ENCODE results near the gene LZTFL1. TPM values are rescaled to one million over a fixed set of nuclear protein-coding genes. Genes with fewer than 3 reads are reported as not detected.

Gene LZTFL1
- total RNA-seq, 4 donors from 2014 or later: 6.4 to 14.3 (median 12.0) TPM

- WGBS, 2 donors: 67 to 100% methylated on average over 1 to 2 of the region's 2 CpGs
- TF ChIP-seq POLR2A (IDR thresholded peaks at IDR 0.05) (no peak), CTCF (IDR thresholded peaks at IDR 0.05) (no peak)
- Histone ChIP-seq H3K36me3 (no peaks in the 10 kb centered on the region), H3K9me3 (no peaks in the 10 kb centered on the region), H3K27me3 (no peaks in the 10 kb centered on the region), H3K4me1 (peaks cover 0 to 1% (median 0%) of the 10 kb centered on the region in 3 donors), H3K27ac (no peak overlapping the region), H3K4me3 (no peak overlapping the region)
- intact Hi-C loops (cut with DNase I): no loop called here
- DNase-seq: no peak
These were observed 30.6 kb upstream of the LZTFL1 start for GRCh38 chr3:45872569-45872968.

GRCh38 chr3:45871780-45872179 is 29.9 kb upstream of the LZTFL1 start:
- Histone ChIP-seq H3K27ac (no peak overlapping the region), H3K27me3 (no peaks in the 10 kb centered on the region), H3K4me1 (peaks cover 0 to 6% (median 0%) of the 10 kb centered on the region in 3 donors), H3K4me3 (no peak overlapping the region), H3K9me3 (no peaks in the 10 kb centered on the region), H3K36me3 (no peaks in the 10 kb centered on the region)
- intact Hi-C loops (cut with DNase I): no loop called here
- no peak for DNase-seq
- TF ChIP-seq CTCF (IDR thresholded peaks at IDR 0.05) (no peak), POLR2A (IDR thresholded peaks at IDR 0.05) (no peak)
- WGBS, 2 donors: 78 to 92% methylated on average over 3 to 6 of the region's 6 CpGs

- peaks cover 0 to 6% (median 0%) of the 10 kb centered on the region in 3 donors for H3K4me1 ChIP-seq
- no peaks in the 10 kb centered on the region for H3K36me3 ChIP-seq
- H3K27me3 ChIP-seq: no peaks in the 10 kb centered on the region
- no peaks in the 10 kb centered on the region for H3K9me3 ChIP-seq
- TF ChIP-seq POLR2A (IDR thresholded peaks at IDR 0.05) (no peak), CTCF (IDR thresholded peaks at IDR 0.05) (no peak)
- intact Hi-C loops (cut with DNase I): no loop called here
- H3K27ac ChIP-seq: no peak overlapping the region
- 60 to 73% methylated on average over 3 to 4 of the region's 4 CpGs for WGBS, 2 donors
- H3K4me3 ChIP-seq: no peak overlapping the region
- no peak for DNase-seq
These were observed 28.2 kb upstream of the LZTFL1 start for GRCh38 chr3:45870099-45870498.

- no peaks in the 10 kb centered on the region for H3K36me3 ChIP-seq
- H3K4me1 ChIP-seq: peaks cover 0 to 6% (median 0%) of the 10 kb centered on the region in 3 donors
- H3K27me3 ChIP-seq: no peaks in the 10 kb centered on the region
- WGBS, 2 donors: 62 to 67% methylated on average over 3 of the region's 3 CpGs
- TF ChIP-seq CTCF (IDR thresholded peaks at IDR 0.05) (no peak), POLR2A (IDR thresholded peaks at IDR 0.05) (no peak)
- H3K4me3 ChIP-seq: no peak overlapping the region
- H3K9me3 ChIP-seq: no peaks in the 10 kb centered on the region
- DNase-seq: no peak
- no peak overlapping the region for H3K27ac ChIP-seq
- intact Hi-C loops (cut with DNase I): no loop called here
These were observed 27.7 kb upstream of the LZTFL1 start for GRCh38 chr3:45869638-45870037.

- H3K4me1 ChIP-seq: peaks cover 0 to 6% (median 0%) of the 10 kb centered on the region in 3 donors
- peaks cover 0 to under 1% (median 0%) of the 10 kb centered on the region in 3 donors for H3K9me3 ChIP-seq
- H3K36me3 ChIP-seq: no peaks in the 10 kb centered on the region
- TF ChIP-seq CTCF (IDR thresholded peaks at IDR 0.05) (no peak), POLR2A (IDR thresholded peaks at IDR 0.05) (no peak)
- H3K4me3 ChIP-seq: no peak overlapping the region
- WGBS, 2 donors: 59% methylated on average over 2 of the region's 2 CpGs
- intact Hi-C loops (cut with DNase I): no loop called here
- no peaks in the 10 kb centered on the region for H3K27me3 ChIP-seq
- H3K27ac ChIP-seq: no peak overlapping the region
- DNase-seq: no peak
These were observed 26.7 kb upstream of the LZTFL1 start for GRCh38 chr3:45868650-45869049.

All from esophagus squamous epithelium (tissue), 5 donors.